Gastrocnemius medialis (tissue), 4 donors: Measurements from ENCODE around the gene TACR1. TPM values are rescaled to one million over a fixed set of nuclear protein-coding genes. Genes with fewer than 3 reads are reported as not detected.
"Not testable (repeated sequence)": the region's sequence is repeated elsewhere in the genome, so short reads cannot be mapped to it uniquely, and the experiment has no call there.

Source experiments
- ATAC-seq, 2 donors: fragments of 150-250 bp; one replicate each; pipeline ENCODE4 v1.9.1; 2016
- DNase-seq, 2 donors: peaks; one replicate each; pipeline ENCODE4 v3.0.0-alpha.2; 2019
- H3K27ac ChIP-seq, 4 donors: fragments of 200-600 bp; sonication (generic); 1 replicate in 1 of 4; 2 replicates in 3 of 4; pipeline ENCODE4 v1.5.1; 2016 to 2018; ENCODE audit warnings: mild to moderate bottlenecking in 2 of 4, moderate library complexity in 1 of 4
- H3K27me3 ChIP-seq, 3 donors: fragments of 200-600 bp; sonication (generic) in 2 of 3; 1 replicate in 1 of 3; 2 replicates in 2 of 3; pipeline versions ENCODE4 v1.5.1 to v1.6.0; 2016 to 2019; ENCODE audit warnings: mild to moderate bottlenecking in 1 of 3, moderate library complexity in 1 of 3
- H3K36me3 ChIP-seq, 2 donors: fragments of 200-600 bp; sonication (generic) in 1 of 2; one replicate each; pipeline ENCODE4 v1.5.1; 2017 to 2018
- H3K4me1 ChIP-seq, 2 donors: fragments of 200-600 bp; sonication (generic) in 1 of 2; one replicate each; pipeline ENCODE4 v1.5.1; 2016 to 2017; ENCODE audit warnings: mild to moderate bottlenecking in 2 of 2
- H3K4me3 ChIP-seq, 4 donors: fragments of 200-600 bp; sonication (generic) in 3 of 4; 1 replicate in 1 of 4; 2 replicates in 3 of 4; pipeline ENCODE4 v1.5.1; 2016 to 2019; ENCODE audit warnings: mild to moderate bottlenecking in 2 of 4
- H3K9me3 ChIP-seq, 3 donors: fragments of 200-600 bp; sonication (generic) in 2 of 3; 1 replicate in 1 of 3; 2 replicates in 2 of 3; pipeline ENCODE4 v1.5.1; 2016 to 2019
- POLR2A ChIP-seq, 2 donors: fragments of 450-650 bp; IDR thresholded peaks; one replicate each; pipeline ENCODE4 v1.6.1; 2017; ENCODE audit warnings: antibody characterized with exemption in 2 of 2, mild to moderate bottlenecking in 2 of 2, moderate library complexity in 2 of 2
- in situ Hi-C, 4 donors: fragments of 200-750 bp; cut with MboI; loops; one replicate each; pipeline versions ENCODE4 v1.15.0 to v1.8.0; 2017; ENCODE audit warnings: low sequenced_read_pairs in 4 of 4
- intact Hi-C: fragments of 100-400 bp; cut with DNase I; formaldehyde crosslinking; loops from one replicate; pipeline ENCODE4 v1.15.1; 2023; ENCODE audit warnings: low total_unique reads
- total RNA-seq, 4 donors: library from RNA; depleted of rRNA; stranded (reverse); fragments of >200 nt; gene quantifications; one replicate each; pipeline versions ENCODE4 v1.1.0 to v1.2.3, GENCODE V29; 2016
- TF ChIP-seq, protein P1 (sequence below), 5 experiments: fragments of 450-650 bp in 3 of 5; fragments of 200-600 bp in 2 of 5; sonication (generic) in 2 of 5; IDR thresholded peaks in 4 of 5; conservative IDR thresholded peaks in 1 of 5; 1 replicate in 4 of 5; 2 replicates in 1 of 5; pipeline ENCODE4 v1.5.1; 2016 to 2019; ENCODE audit warnings: antibody characterized with exemption in 5 of 5, mild to moderate bottlenecking in 3 of 5, moderate library complexity in 3 of 5

The TACR1 gene
- total RNA-seq, 4 donors from 2014 or later: 0.07 to 0.42 (median 0.19) TPM

DNA sequence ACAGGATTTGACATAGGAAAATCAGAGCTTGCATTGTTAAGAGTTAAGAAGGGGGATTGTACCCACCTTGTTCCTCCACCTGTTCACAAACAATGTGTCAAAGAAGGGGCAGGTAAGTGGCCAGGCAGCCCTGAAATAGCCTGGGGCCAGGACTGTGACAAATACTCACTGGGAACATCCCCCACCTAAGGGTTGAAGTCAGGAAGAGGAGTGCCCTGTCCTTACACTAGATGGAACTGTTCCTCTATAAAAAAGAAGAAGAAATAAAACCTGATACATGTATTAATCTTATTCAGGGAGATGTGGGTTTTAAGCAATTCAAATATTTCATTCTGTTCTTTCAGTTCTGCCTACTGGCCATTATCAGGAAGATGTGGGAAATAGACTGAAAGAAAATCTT is 41.9 kb downstream of the TACR1 start:
- Histone ChIP-seq H3K9me3 (no peaks in the 10 kb centered on the region), H3K27me3 (no peaks in the 10 kb centered on the region), H3K27ac (no peak overlapping the region), H3K4me3 (no peak overlapping the region), H3K4me1 (peaks cover 3 to 10% of the 10 kb centered on the region in 2 donors), H3K36me3 (no peaks in the 10 kb centered on the region)
- no peak for ATAC-seq
- DNase-seq: no peak
- intact Hi-C loops: no loop called here
- in situ Hi-C loops: no loop called here
- TF ChIP-seq, protein P1, sequence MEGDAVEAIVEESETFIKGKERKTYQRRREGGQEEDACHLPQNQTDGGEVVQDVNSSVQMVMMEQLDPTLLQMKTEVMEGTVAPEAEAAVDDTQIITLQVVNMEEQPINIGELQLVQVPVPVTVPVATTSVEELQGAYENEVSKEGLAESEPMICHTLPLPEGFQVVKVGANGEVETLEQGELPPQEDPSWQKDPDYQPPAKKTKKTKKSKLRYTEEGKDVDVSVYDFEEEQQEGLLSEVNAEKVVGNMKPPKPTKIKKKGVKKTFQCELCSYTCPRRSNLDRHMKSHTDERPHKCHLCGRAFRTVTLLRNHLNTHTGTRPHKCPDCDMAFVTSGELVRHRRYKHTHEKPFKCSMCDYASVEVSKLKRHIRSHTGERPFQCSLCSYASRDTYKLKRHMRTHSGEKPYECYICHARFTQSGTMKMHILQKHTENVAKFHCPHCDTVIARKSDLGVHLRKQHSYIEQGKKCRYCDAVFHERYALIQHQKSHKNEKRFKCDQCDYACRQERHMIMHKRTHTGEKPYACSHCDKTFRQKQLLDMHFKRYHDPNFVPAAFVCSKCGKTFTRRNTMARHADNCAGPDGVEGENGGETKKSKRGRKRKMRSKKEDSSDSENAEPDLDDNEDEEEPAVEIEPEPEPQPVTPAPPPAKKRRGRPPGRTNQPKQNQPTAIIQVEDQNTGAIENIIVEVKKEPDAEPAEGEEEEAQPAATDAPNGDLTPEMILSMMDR (IDR thresholded peaks at IDR 0.05 in 4 of 5, conservative IDR thresholded peaks at IDR 0.05 in 1 of 5): no peak
- TF ChIP-seq POLR2A (IDR thresholded peaks at IDR 0.05): no peak

- DNase-seq (no peak), ATAC-seq (no peak)
- Histone ChIP-seq H3K4me1 (no peaks in the 10 kb centered on the region), H3K4me3 (no peak overlapping the region), H3K9me3 (no peaks in the 10 kb centered on the region), H3K36me3 (no peaks in the 10 kb centered on the region), H3K27ac (no peak overlapping the region), H3K27me3 (no peaks in the 10 kb centered on the region)
- TF ChIP-seq, protein P1 (IDR thresholded peaks at IDR 0.05 in 4 of 5, conservative IDR thresholded peaks at IDR 0.05 in 1 of 5): no peak
- no peak for TF ChIP-seq POLR2A (IDR thresholded peaks at IDR 0.05)
- in situ Hi-C loops: no loop called here
- intact Hi-C loops: no loop called here
Measured at GRCh38 chr2:75155115-75155514, 44.2 kb downstream of the TACR1 start.

DNA sequence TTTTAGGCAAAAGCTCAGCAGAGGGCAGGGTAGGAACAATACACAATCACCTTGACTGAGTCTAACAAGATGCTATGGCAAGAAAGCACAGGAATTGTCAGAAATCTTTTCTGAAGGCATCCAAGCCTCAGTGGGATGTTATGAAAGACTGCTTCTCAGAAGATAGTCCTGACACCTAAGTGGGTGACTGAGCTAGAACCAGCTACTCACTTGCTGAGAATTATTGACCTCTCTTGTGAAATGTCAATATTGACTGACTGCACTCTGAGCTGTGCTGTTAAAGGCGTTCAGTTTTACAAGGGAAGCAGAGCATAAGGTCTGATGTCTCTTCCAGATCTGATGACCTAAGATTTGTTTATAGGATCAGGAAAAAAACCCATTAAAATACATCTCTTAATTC is 46.1 kb downstream of the TACR1 start:
- in situ Hi-C loops: no loop called here
- no peak overlapping the region for H3K4me3 ChIP-seq
- TF ChIP-seq, protein P1 (IDR thresholded peaks at IDR 0.05 in 4 of 5, conservative IDR thresholded peaks at IDR 0.05 in 1 of 5): no peak
- no peak for TF ChIP-seq POLR2A (IDR thresholded peaks at IDR 0.05)
- intact Hi-C loops: no loop called here
- H3K27ac ChIP-seq: no peak overlapping the region
- no peak for DNase-seq
- ATAC-seq: no peak
- no peaks in the 10 kb centered on the region for H3K9me3 ChIP-seq
- H3K36me3 ChIP-seq: no peaks in the 10 kb centered on the region
- H3K4me1 ChIP-seq: no peaks in the 10 kb centered on the region
- no peaks in the 10 kb centered on the region for H3K27me3 ChIP-seq

GRCh38 chr2:75152243-75152642 is 47.1 kb downstream of the TACR1 start:
- H3K27ac ChIP-seq, H3K36me3 ChIP-seq, ATAC-seq, H3K27me3 ChIP-seq, intact Hi-C loops, DNase-seq, in situ Hi-C loops, H3K4me3 ChIP-seq, H3K4me1 ChIP-seq, H3K9me3 ChIP-seq: not testable (repeated sequence)

DNA sequence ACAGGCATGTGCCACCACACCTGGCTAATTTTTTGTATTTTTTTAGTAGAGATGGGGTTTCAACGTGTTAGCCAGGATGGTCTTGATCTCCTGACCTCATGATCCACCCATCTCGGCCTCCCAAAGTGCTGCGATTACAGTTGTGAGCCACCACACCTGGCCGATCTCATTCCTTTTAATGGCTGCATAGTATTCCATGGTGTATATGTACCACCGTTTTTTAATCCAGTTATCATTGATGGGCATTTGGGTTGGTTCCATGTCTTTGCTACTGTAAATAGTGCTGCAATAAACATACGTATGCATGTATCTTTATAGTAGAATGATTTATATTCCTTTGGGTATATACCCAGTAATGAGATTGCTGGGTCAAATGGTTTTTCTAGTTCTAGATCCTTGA is 51.4 kb downstream of the TACR1 start:
- H3K27me3 ChIP-seq, ATAC-seq, intact Hi-C loops, DNase-seq, H3K4me3 ChIP-seq, H3K27ac ChIP-seq, H3K4me1 ChIP-seq, in situ Hi-C loops, H3K9me3 ChIP-seq, H3K36me3 ChIP-seq: not testable (repeated sequence)

DNA sequence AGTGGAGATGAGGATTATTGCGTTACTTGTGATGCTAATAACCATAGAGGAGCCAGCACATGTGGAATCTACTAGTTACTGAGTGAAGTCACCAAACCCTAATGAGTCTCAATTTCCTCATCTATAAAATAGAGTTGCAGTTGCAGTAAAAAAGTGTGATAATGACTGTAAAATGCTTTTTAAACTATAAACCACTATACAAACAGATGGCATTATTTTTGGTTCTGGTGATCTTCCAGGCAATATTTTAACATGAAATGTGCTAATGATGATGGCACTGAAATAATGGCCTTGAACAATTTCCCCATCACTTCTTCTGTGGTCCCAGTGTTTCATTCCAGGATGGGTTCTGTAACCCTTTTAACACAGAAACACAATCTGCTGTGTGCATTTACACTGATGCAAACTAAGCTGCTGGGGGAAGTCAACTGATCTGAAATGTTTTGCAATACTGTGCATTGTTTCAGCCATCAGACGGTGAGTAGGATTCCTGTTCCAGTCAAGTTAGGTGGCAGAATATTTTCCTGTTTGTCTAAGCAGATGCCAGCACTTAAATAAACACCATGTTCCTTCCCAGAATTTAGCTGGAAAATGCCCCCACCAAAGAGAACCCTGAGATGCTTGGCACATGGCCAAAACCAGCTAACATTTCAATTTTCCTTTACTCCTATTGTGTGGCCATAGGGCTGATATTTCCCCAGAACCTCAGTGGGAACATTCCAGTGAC is 52.6 kb downstream of the TACR1 start:
- intact Hi-C loops: no loop called here
- no peaks in the 10 kb centered on the region for H3K4me1 ChIP-seq
- in situ Hi-C loops: no loop called here
- no peak for DNase-seq
- H3K4me3 ChIP-seq: no peak overlapping the region
- H3K27me3 ChIP-seq: no peaks in the 10 kb centered on the region
- ATAC-seq: no peak
- no peaks in the 10 kb centered on the region for H3K9me3 ChIP-seq
- TF ChIP-seq, protein P1 (IDR thresholded peaks at IDR 0.05 in 4 of 5, conservative IDR thresholded peaks at IDR 0.05 in 1 of 5): no peak
- TF ChIP-seq POLR2A (IDR thresholded peaks at IDR 0.05): no peak
- no peak overlapping the region for H3K27ac ChIP-seq
- H3K36me3 ChIP-seq: no peaks in the 10 kb centered on the region

GRCh38 chr2:75146221-75146605 is 53.1 kb downstream of the TACR1 start:
- in situ Hi-C loops, H3K27me3 ChIP-seq, H3K9me3 ChIP-seq, DNase-seq, H3K4me3 ChIP-seq, H3K4me1 ChIP-seq, ATAC-seq, H3K27ac ChIP-seq, intact Hi-C loops, H3K36me3 ChIP-seq: not testable (repeated sequence)
